Esophagus squamous epithelium (tissue), 5 donors: Measurements from ENCODE around the gene TAF12. TPM values are rescaled to one million over a fixed set of nuclear protein-coding genes. Genes with fewer than 3 reads are reported as not detected.
"Not testable (repeated sequence)": the region's sequence is repeated elsewhere in the genome, so short reads cannot be mapped to it uniquely, and the experiment has no call there.

Experiments
- DNase-seq: peaks from one replicate; lab custom pipeline; 2025; lab: John Stamatoyannopoulos, UW
- H3K27ac ChIP-seq, 4 donors: fragments of 200-600 bp; sonication (generic); one replicate each; pipeline ENCODE4 v1.5.1; 2016 to 2019; ENCODE audit warnings: mild to moderate bottlenecking in 1 of 4
- H3K27me3 ChIP-seq, 4 donors: fragments of 200-600 bp; sonication (generic); 1 replicate in 3 of 4; 2 replicates in 1 of 4; pipeline versions ENCODE4 v1.5.1 to v1.6.0; 2017 to 2021; ENCODE audit warnings: antibody characterized with exemption in 1 of 4
- H3K36me3 ChIP-seq, 3 donors: fragments of 200-600 bp; sonication (generic); one replicate each; pipeline ENCODE4 v1.5.1; 2016 to 2019
- H3K4me1 ChIP-seq, 3 donors: fragments of 200-600 bp; sonication (generic); one replicate each; pipeline ENCODE4 v1.5.1; 2017 to 2019
- H3K4me3 ChIP-seq, 4 donors: fragments of 200-600 bp; sonication (generic); 1 replicate in 3 of 4; 2 replicates in 1 of 4; pipeline ENCODE4 v1.5.1; 2016 to 2019; ENCODE audit warnings: mild to moderate bottlenecking in 2 of 4, moderate library complexity in 1 of 4
- H3K9me3 ChIP-seq, 3 donors: fragments of 200-600 bp; sonication (generic); one replicate each; pipeline ENCODE4 v1.5.1; 2016 to 2019
- POLR2A ChIP-seq, 4 donors: fragments of 450-650 bp; IDR thresholded peaks; one replicate each; pipeline ENCODE4 v1.6.1; 2017; ENCODE audit warnings: antibody characterized with exemption in 4 of 4, mild to moderate bottlenecking in 4 of 4, moderate library complexity in 3 of 4
- WGBS, 2 donors: methylation state at CpG; one replicate each; pipeline ENCODE4 v1.1.5; 2018; 5-methylcytosine and 5-hydroxymethylcytosine counted together
- intact Hi-C: fragments of 100-400 bp; cut with DNase I; formaldehyde crosslinking; loops from one replicate; pipeline ENCODE4 v1.15.0; 2022
- total RNA-seq, 4 donors: library from RNA; depleted of rRNA; stranded (reverse); fragments of >200 nt; gene quantifications; one replicate each; pipeline ENCODE4 v1.1.0, GENCODE V29; 2016
- TF ChIP-seq, protein P1 (sequence below), 6 experiments: fragments of 450-650 bp in 4 of 6; fragments of 200-600 bp in 2 of 6; sonication (generic) in 2 of 6; IDR thresholded peaks; one replicate each; pipeline ENCODE4 v1.5.1; 2016 to 2019; ENCODE audit warnings: antibody characterized with exemption in 6 of 6, mild to moderate bottlenecking in 4 of 6, moderate library complexity in 4 of 6
- donor health status: DM: yes; HTN: yes; CAD: no.

TAF12 gene
- total RNA-seq, 4 donors from 2014 or later: 7.6 to 20.1 (median 13.1) TPM

DNA sequence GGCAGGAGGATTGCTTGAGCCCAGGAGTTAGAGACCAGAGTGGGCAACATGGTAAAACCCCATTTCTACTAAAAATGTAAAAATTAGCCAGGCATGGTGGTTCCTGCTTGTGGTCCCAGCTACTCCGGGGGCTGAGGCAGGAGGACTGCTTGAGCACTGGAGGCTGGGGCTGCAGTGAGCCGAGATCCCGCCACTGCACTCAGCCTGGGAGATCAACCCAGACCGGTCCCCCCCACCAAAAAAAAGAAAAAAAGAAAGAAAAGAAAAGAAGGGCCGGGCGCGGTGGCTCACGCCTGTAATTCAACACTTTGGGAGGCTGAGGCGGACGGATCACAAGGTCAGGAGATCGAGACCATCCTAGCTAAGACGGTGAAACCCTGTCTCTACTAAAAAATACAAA is 23.9 kb upstream of the TAF12 start:
- 91 to 99% methylated on average over 8 to 10 of the region's 12 CpGs for WGBS, 2 donors
- Histone ChIP-seq H3K27ac (no peak overlapping the region), H3K4me1 (peaks cover 4 to 30% (median 10%) of the 10 kb centered on the region in 3 donors), H3K4me3 (no peak overlapping the region), H3K36me3 (no peaks in the 10 kb centered on the region), H3K9me3 (no peaks in the 10 kb centered on the region), H3K27me3 (no peaks in the 10 kb centered on the region)
- DNase-seq: no peak
- TF ChIP-seq, protein P1, sequence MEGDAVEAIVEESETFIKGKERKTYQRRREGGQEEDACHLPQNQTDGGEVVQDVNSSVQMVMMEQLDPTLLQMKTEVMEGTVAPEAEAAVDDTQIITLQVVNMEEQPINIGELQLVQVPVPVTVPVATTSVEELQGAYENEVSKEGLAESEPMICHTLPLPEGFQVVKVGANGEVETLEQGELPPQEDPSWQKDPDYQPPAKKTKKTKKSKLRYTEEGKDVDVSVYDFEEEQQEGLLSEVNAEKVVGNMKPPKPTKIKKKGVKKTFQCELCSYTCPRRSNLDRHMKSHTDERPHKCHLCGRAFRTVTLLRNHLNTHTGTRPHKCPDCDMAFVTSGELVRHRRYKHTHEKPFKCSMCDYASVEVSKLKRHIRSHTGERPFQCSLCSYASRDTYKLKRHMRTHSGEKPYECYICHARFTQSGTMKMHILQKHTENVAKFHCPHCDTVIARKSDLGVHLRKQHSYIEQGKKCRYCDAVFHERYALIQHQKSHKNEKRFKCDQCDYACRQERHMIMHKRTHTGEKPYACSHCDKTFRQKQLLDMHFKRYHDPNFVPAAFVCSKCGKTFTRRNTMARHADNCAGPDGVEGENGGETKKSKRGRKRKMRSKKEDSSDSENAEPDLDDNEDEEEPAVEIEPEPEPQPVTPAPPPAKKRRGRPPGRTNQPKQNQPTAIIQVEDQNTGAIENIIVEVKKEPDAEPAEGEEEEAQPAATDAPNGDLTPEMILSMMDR (IDR thresholded peaks at IDR 0.05): no peak
- no peak for TF ChIP-seq POLR2A (IDR thresholded peaks at IDR 0.05)
- intact Hi-C loops: loop anchor here (10.0 kb wide), 1 partner anchor 68 kb away; the partner anchor contains the start of gene YTHDF2

DNA sequence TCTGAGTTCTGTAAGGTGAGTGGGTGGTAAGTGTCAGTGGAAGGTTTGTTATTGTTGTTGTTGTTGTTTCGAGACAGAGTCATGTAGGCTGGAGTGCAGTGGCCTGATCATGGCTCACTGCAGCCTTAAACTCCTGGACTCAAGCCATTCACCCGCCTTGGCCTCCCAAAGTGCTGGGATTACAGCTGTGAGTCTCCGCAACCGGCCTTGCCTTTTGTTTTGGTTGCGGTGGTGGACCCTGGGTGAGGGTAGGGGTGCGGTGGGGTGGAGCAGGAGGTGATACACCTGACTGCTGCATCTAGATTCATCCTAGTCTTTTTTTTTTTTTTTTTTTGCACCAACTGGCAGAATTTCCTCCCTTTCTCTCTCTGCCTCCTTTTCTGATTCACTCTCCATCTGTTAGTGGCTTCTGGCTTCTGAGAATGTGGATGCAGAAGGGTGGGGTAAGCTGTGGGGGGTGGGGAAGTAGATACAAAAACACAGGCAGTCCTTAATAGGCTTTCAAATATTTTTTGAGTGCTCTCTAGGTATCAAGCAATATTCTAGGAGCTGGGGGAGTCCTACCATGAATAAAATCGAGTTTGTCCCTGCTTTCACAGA is 21.1 kb upstream of the TAF12 start:
- intact Hi-C loops: loop anchor here (10.0 kb wide), 1 partner anchor 71 kb away; the partner anchor contains the start of gene YTHDF2
- no peak for DNase-seq
- no peaks in the 10 kb centered on the region for H3K9me3 ChIP-seq
- no peaks in the 10 kb centered on the region for H3K36me3 ChIP-seq
- H3K27me3 ChIP-seq: no peaks in the 10 kb centered on the region
- no peak overlapping the region for H3K4me3 ChIP-seq
- H3K27ac ChIP-seq: no peak overlapping the region
- WGBS, 2 donors: 67 to 77% methylated on average over 6 to 7 of the region's 7 CpGs
- TF ChIP-seq, protein P1 (IDR thresholded peaks at IDR 0.05): no peak
- TF ChIP-seq POLR2A (IDR thresholded peaks at IDR 0.05): no peak
- peaks cover 4 to 13% (median 10%) of the 10 kb centered on the region in 3 donors for H3K4me1 ChIP-seq

DNA sequence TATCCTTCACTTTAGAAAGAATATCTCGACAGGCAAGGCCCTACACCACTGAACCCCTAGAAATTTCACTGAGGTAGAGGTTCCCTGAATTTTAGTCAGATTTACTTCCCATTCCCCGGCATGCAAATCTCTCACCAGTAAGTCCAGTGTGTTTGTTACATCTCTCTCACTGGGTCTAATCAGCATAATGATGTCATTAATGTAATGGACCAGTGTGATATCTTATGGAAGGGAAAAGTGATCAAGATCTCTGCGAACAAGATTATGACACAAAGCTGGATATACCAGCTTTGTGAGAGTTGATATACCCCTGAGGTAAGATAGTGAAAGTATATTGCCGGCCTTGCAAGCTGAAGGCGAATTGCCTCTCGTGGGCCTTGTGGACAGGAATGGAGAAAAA is 13.5 kb upstream of the TAF12 start:
- TF ChIP-seq POLR2A (IDR thresholded peaks at IDR 0.05): no peak
- TF ChIP-seq, protein P1 (IDR thresholded peaks at IDR 0.05): no peak
- no peaks in the 10 kb centered on the region for H3K9me3 ChIP-seq
- no peaks in the 10 kb centered on the region for H3K36me3 ChIP-seq
- no peak overlapping the region for H3K4me3 ChIP-seq
- no peaks in the 10 kb centered on the region for H3K27me3 ChIP-seq
- H3K27ac ChIP-seq: no peak overlapping the region
- DNase-seq: no peak
- WGBS, 2 donors: 84 to 89% methylated on average over 6 of the region's 6 CpGs
- intact Hi-C loops: no loop called here
- no peaks in the 10 kb centered on the region for H3K4me1 ChIP-seq

DNA sequence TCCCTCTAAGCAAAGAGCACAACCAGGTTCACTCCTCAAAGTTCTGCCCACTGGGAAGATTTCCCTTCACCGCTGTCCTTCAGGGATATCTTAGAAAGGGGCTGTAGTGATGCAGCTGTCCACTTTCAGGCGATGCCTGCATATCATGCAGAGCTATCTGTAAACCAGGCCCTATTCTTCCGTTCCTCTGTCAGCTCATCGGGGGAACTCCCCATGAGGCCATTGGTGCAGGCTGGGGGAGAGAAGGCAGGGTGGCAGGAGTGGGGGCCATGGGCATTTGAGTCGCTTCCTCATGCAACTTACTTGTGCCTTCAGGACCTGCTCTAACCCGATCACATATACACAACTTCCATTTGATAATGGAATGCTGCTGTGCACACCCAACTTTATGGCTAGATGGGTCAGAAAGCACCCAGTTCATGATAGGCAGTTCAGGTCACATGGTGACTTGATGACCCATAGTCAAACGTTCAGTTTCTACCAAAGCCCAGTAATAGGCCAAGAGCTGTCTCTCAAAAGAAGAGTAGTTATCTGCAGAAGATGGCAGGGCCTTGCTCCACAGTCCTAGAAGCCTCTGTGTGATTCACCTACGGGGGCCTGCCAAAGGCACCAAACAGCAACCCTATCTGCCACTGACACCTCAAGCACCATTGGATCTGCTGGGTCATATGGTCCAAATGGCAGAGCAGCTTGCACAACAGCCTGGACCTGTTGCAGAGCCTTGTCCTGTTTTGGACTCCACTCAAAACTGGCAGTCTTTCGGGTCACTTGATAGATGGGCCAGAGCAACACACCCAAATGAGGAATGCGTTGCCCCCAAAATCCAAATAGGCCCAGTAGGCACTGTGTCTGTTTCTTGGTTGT is 12.8 kb upstream of the TAF12 start:
- H3K4me3 ChIP-seq, H3K4me1 ChIP-seq, DNase-seq, H3K27ac ChIP-seq, H3K27me3 ChIP-seq, H3K9me3 ChIP-seq, H3K36me3 ChIP-seq, intact Hi-C loops: not testable (repeated sequence)
- 88 to 91% methylated on average over 4 to 6 of the region's 10 CpGs for WGBS, 2 donors

DNA sequence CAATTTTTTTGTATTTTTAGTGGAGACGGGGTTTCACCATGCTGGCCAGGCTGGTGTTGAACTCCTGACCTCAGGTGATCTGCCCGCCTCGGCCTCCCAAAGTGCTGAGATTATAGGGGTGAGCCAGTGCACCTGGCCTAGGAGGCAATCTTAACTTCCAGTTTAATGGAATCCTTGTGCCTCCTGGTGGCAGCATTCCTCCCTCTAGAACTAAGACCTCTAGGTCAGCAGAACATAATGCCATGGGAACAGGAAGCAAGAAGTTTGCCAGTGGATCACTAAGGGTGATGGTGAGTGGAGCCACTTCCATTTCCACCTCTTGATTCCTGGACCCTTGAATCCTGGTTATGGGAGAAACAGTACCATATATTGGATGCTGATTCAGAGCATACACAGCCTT is 11.0 kb upstream of the TAF12 start:
- H3K27ac ChIP-seq, H3K27me3 ChIP-seq, H3K9me3 ChIP-seq, H3K4me3 ChIP-seq, intact Hi-C loops, H3K36me3 ChIP-seq, DNase-seq, H3K4me1 ChIP-seq: not testable (repeated sequence)
- TF ChIP-seq, protein P1 (IDR thresholded peaks at IDR 0.05): peak in 5 of 6 experiments; percentile 16 to 42 (median 37)
- 0 to 29% methylated on average over 1 of the region's 3 CpGs for WGBS, 2 donors

DNA sequence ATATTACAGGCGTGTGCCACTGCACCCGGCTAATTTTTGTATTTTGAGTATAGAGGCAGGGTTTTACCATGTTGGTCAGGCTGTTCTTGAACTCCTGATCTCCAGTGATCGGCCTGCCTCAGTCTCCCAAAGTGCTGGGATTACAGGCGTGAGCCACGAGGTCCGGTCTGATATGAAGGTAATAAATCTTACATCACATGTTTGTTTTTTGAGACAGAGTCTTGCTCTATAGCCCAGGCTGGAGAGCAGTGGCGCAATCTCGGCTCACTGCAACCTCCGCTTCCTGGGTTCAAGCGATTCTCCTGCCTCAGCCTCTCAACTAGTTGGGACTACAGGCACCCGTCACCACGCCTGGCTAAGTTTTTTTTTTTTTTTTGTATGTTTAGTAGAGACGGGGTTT is 10.2 kb upstream of the TAF12 start:
- intact Hi-C loops, H3K27me3 ChIP-seq, DNase-seq, H3K36me3 ChIP-seq, H3K27ac ChIP-seq, H3K4me3 ChIP-seq, H3K9me3 ChIP-seq: not testable (repeated sequence)
- 76 to 84% methylated on average over 9 to 12 of the region's 13 CpGs for WGBS, 2 donors
- H3K4me1 ChIP-seq: peaks cover 0 to 15% (median 6%) of the 10 kb centered on the region in 3 donors
